ENCODE results near the gene HSD17B11. TPM values are rescaled to one million over a fixed set of nuclear protein-coding genes. Genes with fewer than 3 reads are reported as not detected.

The HSD17B11 gene
- total and polyA plus RNA-seq, 10 donors: 27.0 to 121 (median 54.0) TPM

GRCh38 chr4:87310691-87311335 lies 80.2 kb downstream of the HSD17B11 start:
- H3K27me3 ChIP-seq (replicated peaks in 1 of 7): no peaks in the 10 kb centered on the region
- no peaks in the 10 kb centered on the region for H3K4me1 ChIP-seq
- no peaks in the 10 kb centered on the region for H3K9me3 ChIP-seq
- TF ChIP-seq POLR2AphosphoS5 (IDR thresholded peaks at IDR 0.05): no peak
- TF ChIP-seq CTCF (IDR thresholded peaks at IDR 0.05 in 8 of 11, conservative IDR thresholded peaks at IDR 0.05 in 3 of 11): no peak
- no peak for DNase-seq
- WGBS, 5 donors: 74 to 91% (median 81%) methylated on average over 4 of the region's 4 CpGs
- no peak overlapping the region for H3K4me3 ChIP-seq
- H3K27ac ChIP-seq: no peak overlapping the region
- H3K36me3 ChIP-seq: peaks cover 0 to 4% (median 0%) of the 10 kb centered on the region in 6 donors
- intact Hi-C loops (cut with DNase I; ENCODE audit: low total_unique reads): no loop called here

DNA sequence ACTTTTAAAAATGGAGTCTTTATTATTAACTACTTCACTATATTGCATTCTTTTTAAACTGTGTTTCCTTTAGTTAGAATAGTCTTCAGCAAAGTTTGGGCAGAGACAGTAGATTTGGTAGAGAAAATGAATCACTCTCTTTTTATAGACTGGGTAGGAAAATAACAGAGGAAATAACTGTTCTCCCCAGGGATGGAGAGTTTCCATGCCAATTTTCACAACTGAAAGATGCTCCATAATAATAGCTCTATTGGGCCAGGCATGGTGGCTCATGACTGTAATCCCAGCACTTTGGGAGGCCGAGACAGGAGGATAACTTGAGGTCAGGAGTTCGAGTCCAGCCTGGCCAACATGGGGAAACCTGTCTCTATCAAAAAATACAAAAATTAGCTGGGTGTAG lies 81.4 kb downstream of the HSD17B11 start:
- Histone ChIP-seq H3K9me3 (no peaks in the 10 kb centered on the region), H3K4me1 (no peaks in the 10 kb centered on the region), H3K36me3 (peaks cover 0 to 4% (median 0%) of the 10 kb centered on the region in 6 donors), H3K27ac (no peak overlapping the region), H3K4me3 (no peak overlapping the region), H3K27me3 (replicated peaks in 1 of 7) (no peaks in the 10 kb centered on the region)
- intact Hi-C loops (cut with DNase I; ENCODE audit: low total_unique reads): no loop called here
- WGBS, 5 donors: 90 to 98% (median 92%) methylated on average over 2 of the region's 2 CpGs
- no peak for DNase-seq
- TF ChIP-seq POLR2A (IDR thresholded peaks at IDR 0.05) (no peak), CTCF (IDR thresholded peaks at IDR 0.05 in 8 of 11, conservative IDR thresholded peaks at IDR 0.05 in 3 of 11) (no peak), POLR2AphosphoS5 (IDR thresholded peaks at IDR 0.05) (no peak)

DNA sequence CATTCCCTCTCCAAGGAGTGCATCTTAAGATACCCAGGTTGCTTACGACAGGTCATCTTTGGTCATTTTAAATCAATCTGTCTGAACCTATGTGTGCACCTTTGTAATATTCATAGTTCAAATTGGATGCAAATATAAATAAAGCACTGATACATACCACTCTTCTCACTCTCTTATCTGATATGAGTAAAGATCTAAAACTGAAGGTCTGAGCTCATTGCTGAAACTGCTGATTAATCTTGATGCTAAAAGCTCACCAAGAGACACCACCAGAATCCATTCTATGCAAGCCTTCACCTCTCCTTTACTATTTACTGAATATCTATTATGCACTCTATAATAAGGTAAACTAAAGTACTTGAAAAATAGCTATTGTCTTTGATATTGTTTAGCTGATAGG lies 84.9 kb downstream of the HSD17B11 start:
- Histone ChIP-seq H3K9me3 (no peaks in the 10 kb centered on the region), H3K36me3 (peaks cover 0 to 4% (median 0%) of the 10 kb centered on the region in 6 donors), H3K4me1 (no peaks in the 10 kb centered on the region), H3K4me3 (no peak overlapping the region), H3K27ac (no peak overlapping the region), H3K27me3 (replicated peaks in 1 of 7) (no peaks in the 10 kb centered on the region)
- no peak for TF ChIP-seq POLR2AphosphoS5 (IDR thresholded peaks at IDR 0.05)
- intact Hi-C loops (cut with DNase I; ENCODE audit: low total_unique reads): no loop called here
- 90 to 100% (median 93%) methylated on average over 1 of the region's 1 CpG for WGBS, 5 donors
- no peak for DNase-seq

DNA sequence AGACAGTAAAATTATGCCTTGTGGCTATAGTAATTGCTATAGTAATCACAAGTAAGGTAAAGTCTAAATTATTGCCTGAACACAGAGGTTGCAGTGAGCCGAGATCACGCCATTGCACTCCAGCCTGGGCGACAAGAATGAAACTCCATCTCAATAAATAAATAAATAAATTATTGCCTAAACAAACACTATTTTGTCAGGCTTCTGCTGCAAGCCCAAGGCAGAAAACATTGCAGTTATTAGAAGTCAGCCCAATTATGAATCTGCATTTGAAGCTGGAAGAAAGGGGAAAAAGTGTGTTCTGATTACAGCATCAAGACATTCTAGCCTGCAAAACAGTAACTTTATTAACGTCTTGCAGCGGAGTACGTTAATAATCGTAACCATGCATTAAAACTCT lies 85.4 kb downstream of the HSD17B11 start:
- H3K4me1 ChIP-seq: no peaks in the 10 kb centered on the region
- H3K27me3 ChIP-seq (replicated peaks in 1 of 7): no peaks in the 10 kb centered on the region
- TF ChIP-seq CTCF (IDR thresholded peaks at IDR 0.05 in 8 of 11, conservative IDR thresholded peaks at IDR 0.05 in 3 of 11) (no peak), POLR2A (IDR thresholded peaks at IDR 0.05) (no peak), POLR2AphosphoS5 (IDR thresholded peaks at IDR 0.05) (no peak)
- H3K9me3 ChIP-seq: no peaks in the 10 kb centered on the region
- 89 to 96% (median 94%) methylated on average over 7 of the region's 7 CpGs for WGBS, 5 donors
- intact Hi-C loops (cut with DNase I; ENCODE audit: low total_unique reads): no loop called here
- peaks cover 0 to 4% (median 0%) of the 10 kb centered on the region in 6 donors for H3K36me3 ChIP-seq
- H3K4me3 ChIP-seq: no peak overlapping the region
- no peak overlapping the region for H3K27ac ChIP-seq
- no peak for DNase-seq
